Inferior parietal cortex (tissue), 1 donor: ENCODE measurements around the gene SLC13A2.

Experiments used
- DNase-seq: peaks from one replicate; pipeline ENCODE4 v3.0.0-alpha.2; 2016; ENCODE audit errors: extremely low spot score

SLC13A2 gene

GRCh38 chr17:28470914-28471366 is 2.5 kb upstream of the SLC13A2 start:
- no peak for DNase-seq

GRCh38 chr17:28471531-28472342 is 1.7 kb upstream of the SLC13A2 start:
- DNase-seq, result no peak

- DNase-seq, result no peak
Observed at GRCh38 chr17:28472871-28473497, 460 bp upstream of the SLC13A2 start.

GRCh38 chr17:28474111-28474531 is 677 bp downstream of the SLC13A2 start:
- no peak for DNase-seq

GRCh38 chr17:28475151-28475900 is 1.9 kb downstream of the SLC13A2 start:
- DNase-seq, result no peak

- DNase-seq, result no peak
Observed at GRCh38 chr17:28476076-28476865, 2.8 kb downstream of the SLC13A2 start.

GRCh38 chr17:28477928-28478327 is 4.5 kb downstream of the SLC13A2 start:
- DNase-seq, result no peak

GRCh38 chr17:28478712-28479615 is 5.5 kb downstream of the SLC13A2 start:
- no peak for DNase-seq

GRCh38 chr17:28480278-28480677 is 6.8 kb downstream of the SLC13A2 start:
- no peak for DNase-seq

GRCh38 chr17:28480799-28481571 is 7.5 kb downstream of the SLC13A2 start:
- DNase-seq, result no peak

GRCh38 chr17:28482551-28483199 is 9.2 kb downstream of the SLC13A2 start:
- DNase-seq, result no peak

GRCh38 chr17:28484296-28484695 is 10.9 kb downstream of the SLC13A2 start:
- no peak for DNase-seq

- no peak for DNase-seq
Observed at GRCh38 chr17:28485049-28485448, 11.6 kb downstream of the SLC13A2 start.

GRCh38 chr17:28487881-28488532 is 14.6 kb downstream of the SLC13A2 start:
- no peak for DNase-seq

- DNase-seq, result no peak
Observed at GRCh38 chr17:28488533-28489276, 15.3 kb downstream of the SLC13A2 start.

- DNase-seq, result no peak
Observed at GRCh38 chr17:28491286-28491685, 17.8 kb downstream of the SLC13A2 start.

- DNase-seq, result no peak
Observed at GRCh38 chr17:28491860-28492259, 18.4 kb downstream of the SLC13A2 start.
